Parathyroid adenoma (tissue), 2 donors: ENCODE results near the gene ALPI.

Source experiments
- H2AFZ ChIP-seq: fragments of 300-600 bp; sonication (generic); one replicate; pipeline ENCODE4 v1.7.0; 2017; ENCODE audit warnings: antibody characterized with exemption, mild to moderate bottlenecking
- H3K27ac ChIP-seq: fragments of 300-600 bp; sonication (generic); one replicate; pipeline ENCODE4 v1.7.0; 2017
- H3K27me3 ChIP-seq: fragments of 300-600 bp; sonication (generic); one replicate; pipeline ENCODE4 v1.7.0; 2017; ENCODE audit warnings: low read length; ENCODE audit not compliant: control insufficient read depth, insufficient read depth
- H3K36me3 ChIP-seq: fragments of 300-600 bp; sonication (generic); one replicate; pipeline ENCODE4 v1.7.0; 2017; ENCODE audit warnings: low read length; ENCODE audit not compliant: control insufficient read depth, insufficient read depth
- H3K4me1 ChIP-seq: fragments of 300-600 bp; sonication (generic); one replicate; pipeline ENCODE4 v1.7.0; 2017; ENCODE audit warnings: control low read depth
- H3K4me2 ChIP-seq: fragments of 300-600 bp; sonication (generic); one replicate; pipeline ENCODE4 v1.7.0; 2017; ENCODE audit warnings: low read length
- H3K4me3 ChIP-seq: fragments of 300-600 bp; sonication (generic); one replicate; pipeline ENCODE4 v1.7.0; 2017; ENCODE audit warnings: low read depth, low read length
- H3K79me2 ChIP-seq: fragments of 300-600 bp; sonication (generic); one replicate; pipeline ENCODE4 v1.7.0; 2017; ENCODE audit warnings: control low read depth
- H3K9ac ChIP-seq: fragments of 300-600 bp; sonication (generic); one replicate; pipeline ENCODE4 v1.7.0; 2017; ENCODE audit warnings: mild to moderate bottlenecking
- H3K9me3 ChIP-seq: fragments of 300-600 bp; sonication (generic); one replicate; pipeline ENCODE4 v1.7.0; 2017; ENCODE audit warnings: low read length; ENCODE audit not compliant: control insufficient read depth
- TF ChIP-seq, protein P1 (sequence below): fragments of 300-600 bp; sonication (generic); IDR thresholded peaks from one replicate; pipeline ENCODE4 v1.7.0; 2017; ENCODE audit warnings: antibody characterized with exemption, mild to moderate bottlenecking
- donor health status: primary hyperparathyroidism.

ALPI gene

DNA sequence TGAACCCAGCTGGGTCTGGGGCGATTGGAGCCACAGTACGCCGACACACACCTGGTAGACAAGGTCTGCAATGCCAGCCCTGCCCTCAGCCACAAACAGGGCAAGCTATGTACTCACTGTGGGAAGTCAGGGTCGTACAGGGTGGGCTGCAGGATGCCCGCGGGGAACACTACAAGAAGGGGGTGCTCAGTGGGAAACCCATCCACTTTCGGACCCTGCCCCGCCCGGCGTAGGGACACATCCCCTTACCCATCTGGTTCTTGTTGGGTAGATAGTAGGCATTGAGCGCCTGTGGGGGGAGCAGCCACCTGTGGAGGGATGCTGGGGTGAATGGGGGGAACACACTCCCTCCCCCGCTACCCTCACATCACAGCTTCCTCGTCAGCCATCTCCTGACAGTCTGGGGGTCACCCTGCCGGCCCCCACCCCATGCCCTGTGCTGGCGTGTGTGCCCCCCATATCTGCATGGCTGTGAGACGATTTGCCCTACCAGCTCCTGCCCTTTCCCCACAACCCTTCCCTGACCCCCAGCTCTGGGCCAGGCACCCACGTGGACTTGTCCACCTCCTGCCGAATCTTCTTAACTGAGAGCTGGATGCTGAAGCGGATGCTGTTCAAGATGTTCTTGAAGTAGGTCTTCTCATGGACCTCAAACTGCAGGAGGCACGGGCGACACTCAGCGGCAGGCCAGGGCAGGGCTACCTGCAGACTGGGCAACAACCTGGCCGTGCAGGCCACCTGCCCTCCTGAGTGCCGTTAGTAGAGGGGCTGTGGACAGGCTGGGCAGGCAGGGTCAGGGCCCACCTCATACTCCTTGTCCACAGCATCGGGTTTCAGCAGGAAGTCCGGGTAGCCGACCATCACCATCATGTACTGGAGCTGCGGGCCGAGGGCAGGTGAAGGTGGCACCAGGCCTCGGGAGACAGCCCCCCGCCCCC lies 26.6 kb downstream of the ALPI start:
- Histone ChIP-seq H3K9ac (no peak overlapping the region), H3K27ac (no peak overlapping the region), H3K4me1 (no peaks in the 10 kb centered on the region), H3K9me3 (no peaks in the 10 kb centered on the region), H3K4me2 (no peak overlapping the region), H3K27me3 (peaks cover 3% of the 10 kb centered on the region), H3K79me2 (no peaks in the 10 kb centered on the region), H3K4me3 (no peak overlapping the region), H3K36me3 (no peaks in the 10 kb centered on the region), H2AFZ (no peak overlapping the region)
- TF ChIP-seq, protein P1, sequence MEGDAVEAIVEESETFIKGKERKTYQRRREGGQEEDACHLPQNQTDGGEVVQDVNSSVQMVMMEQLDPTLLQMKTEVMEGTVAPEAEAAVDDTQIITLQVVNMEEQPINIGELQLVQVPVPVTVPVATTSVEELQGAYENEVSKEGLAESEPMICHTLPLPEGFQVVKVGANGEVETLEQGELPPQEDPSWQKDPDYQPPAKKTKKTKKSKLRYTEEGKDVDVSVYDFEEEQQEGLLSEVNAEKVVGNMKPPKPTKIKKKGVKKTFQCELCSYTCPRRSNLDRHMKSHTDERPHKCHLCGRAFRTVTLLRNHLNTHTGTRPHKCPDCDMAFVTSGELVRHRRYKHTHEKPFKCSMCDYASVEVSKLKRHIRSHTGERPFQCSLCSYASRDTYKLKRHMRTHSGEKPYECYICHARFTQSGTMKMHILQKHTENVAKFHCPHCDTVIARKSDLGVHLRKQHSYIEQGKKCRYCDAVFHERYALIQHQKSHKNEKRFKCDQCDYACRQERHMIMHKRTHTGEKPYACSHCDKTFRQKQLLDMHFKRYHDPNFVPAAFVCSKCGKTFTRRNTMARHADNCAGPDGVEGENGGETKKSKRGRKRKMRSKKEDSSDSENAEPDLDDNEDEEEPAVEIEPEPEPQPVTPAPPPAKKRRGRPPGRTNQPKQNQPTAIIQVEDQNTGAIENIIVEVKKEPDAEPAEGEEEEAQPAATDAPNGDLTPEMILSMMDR, result no peak

- no peak overlapping the region for H2AFZ ChIP-seq
- H3K4me1 ChIP-seq, result no peaks in the 10 kb centered on the region
- TF ChIP-seq, protein P1, result no peak
- H3K4me2 ChIP-seq, result no peak overlapping the region
- H3K36me3 ChIP-seq, result no peaks in the 10 kb centered on the region
- H3K27ac ChIP-seq, result no peak overlapping the region
- peaks cover 3% of the 10 kb centered on the region for H3K27me3 ChIP-seq
- no peaks in the 10 kb centered on the region for H3K79me2 ChIP-seq
- H3K4me3 ChIP-seq, result no peak overlapping the region
- no peak overlapping the region for H3K9ac ChIP-seq
- H3K9me3 ChIP-seq, result no peaks in the 10 kb centered on the region
Measured at GRCh38 chr2:232483311-232483922, 27.5 kb downstream of the ALPI start.

GRCh38 chr2:232483923-232484627 lies 28.1 kb downstream of the ALPI start:
- H2AFZ ChIP-seq, result no peak overlapping the region
- no peaks in the 10 kb centered on the region for H3K9me3 ChIP-seq
- H3K79me2 ChIP-seq, result no peaks in the 10 kb centered on the region
- TF ChIP-seq, protein P1, result no peak
- H3K9ac ChIP-seq, result no peak overlapping the region
- H3K36me3 ChIP-seq, result no peaks in the 10 kb centered on the region
- no peak overlapping the region for H3K4me2 ChIP-seq
- H3K27me3 ChIP-seq, result peaks cover 3% of the 10 kb centered on the region
- no peak overlapping the region for H3K4me3 ChIP-seq
- H3K27ac ChIP-seq, result no peak overlapping the region
- no peaks in the 10 kb centered on the region for H3K4me1 ChIP-seq

GRCh38 chr2:232484628-232485347 lies 28.8 kb downstream of the ALPI start:
- H3K4me1 ChIP-seq, result no peaks in the 10 kb centered on the region
- H3K9ac ChIP-seq, result no peak overlapping the region
- peaks cover 3% of the 10 kb centered on the region for H3K27me3 ChIP-seq
- TF ChIP-seq, protein P1, result no peak
- no peaks in the 10 kb centered on the region for H3K36me3 ChIP-seq
- no peaks in the 10 kb centered on the region for H3K9me3 ChIP-seq
- no peak overlapping the region for H3K4me3 ChIP-seq
- H3K79me2 ChIP-seq, result no peaks in the 10 kb centered on the region
- no peak overlapping the region for H3K27ac ChIP-seq
- H3K4me2 ChIP-seq, result no peak overlapping the region
- no peak overlapping the region for H2AFZ ChIP-seq
